Stimulated activated CD8-positive, alpha-beta memory T cell treated with anti-CD3 and anti-CD28 coated beads, Interleukin-7, amount 100 ng/mL, for 1 hour (primary cell): ENCODE measurements around the gene CCDC68.

ENCODE experiments used
- DNase-seq, 2 donors: peaks; one replicate each; pipeline ENCODE4 v3.0.0-alpha.2; 2020; ENCODE audit warnings: low read depth in 2 of 2

CCDC68 gene

DNA sequence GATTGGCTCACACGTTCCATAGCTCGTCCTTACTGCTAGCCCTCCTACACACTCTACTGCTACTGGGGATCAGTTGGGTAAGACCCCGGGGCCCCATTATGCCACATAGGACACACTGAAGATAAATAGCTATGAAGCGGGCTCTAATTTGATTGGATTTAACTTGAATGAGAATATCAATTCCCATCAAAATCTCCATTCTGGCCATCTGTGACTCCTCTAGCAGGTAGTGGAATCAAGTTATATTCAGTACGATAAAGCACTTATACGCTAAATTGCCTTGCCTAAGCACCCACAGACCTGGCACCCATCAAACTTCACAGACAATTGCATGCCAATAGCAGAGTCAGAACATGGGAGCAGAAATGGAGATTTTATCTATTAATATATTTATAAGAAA is 39.8 kb downstream of the CCDC68 start:
- DNase-seq = no peak

DNA sequence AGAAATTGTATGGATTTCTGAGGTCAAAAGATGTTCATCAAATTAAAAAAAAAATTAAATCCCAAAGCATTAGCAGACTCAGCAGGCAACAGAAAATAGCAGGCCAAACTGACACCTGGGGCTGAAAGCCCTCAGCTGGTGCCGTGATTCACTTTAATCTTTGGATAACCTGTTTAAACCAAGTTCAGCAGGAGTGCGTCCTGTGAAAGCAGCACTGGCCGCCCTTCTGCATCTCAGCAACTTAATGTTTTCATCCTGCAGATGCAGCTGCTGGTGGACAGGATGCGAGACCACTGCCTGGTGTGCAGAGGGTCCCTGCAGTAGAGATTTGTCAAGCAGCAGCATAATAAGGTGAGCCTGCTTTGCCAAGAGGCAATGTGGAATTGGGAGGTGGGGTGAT is 41.2 kb downstream of the CCDC68 start:
- DNase-seq = no peak

DNA sequence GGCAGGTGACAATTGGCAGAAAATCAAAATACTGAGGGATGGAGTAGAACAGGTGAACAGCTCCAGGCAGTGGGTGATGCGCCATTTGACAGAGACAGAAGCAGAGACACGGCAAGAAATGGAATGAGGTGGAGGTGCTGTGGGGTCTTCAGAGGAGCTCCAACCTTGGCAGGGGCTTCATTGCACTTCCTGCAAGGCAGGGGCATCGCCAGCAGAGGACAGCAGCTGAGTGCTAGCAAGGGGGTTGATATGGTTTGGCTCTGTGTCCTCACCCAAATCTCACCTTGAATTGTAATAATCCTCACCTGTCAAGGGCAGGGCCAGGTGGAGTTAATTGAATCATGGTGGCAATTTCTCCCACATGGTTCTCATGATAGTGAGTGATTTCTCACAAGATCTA is 42.8 kb downstream of the CCDC68 start:
- no peak for DNase-seq

DNA sequence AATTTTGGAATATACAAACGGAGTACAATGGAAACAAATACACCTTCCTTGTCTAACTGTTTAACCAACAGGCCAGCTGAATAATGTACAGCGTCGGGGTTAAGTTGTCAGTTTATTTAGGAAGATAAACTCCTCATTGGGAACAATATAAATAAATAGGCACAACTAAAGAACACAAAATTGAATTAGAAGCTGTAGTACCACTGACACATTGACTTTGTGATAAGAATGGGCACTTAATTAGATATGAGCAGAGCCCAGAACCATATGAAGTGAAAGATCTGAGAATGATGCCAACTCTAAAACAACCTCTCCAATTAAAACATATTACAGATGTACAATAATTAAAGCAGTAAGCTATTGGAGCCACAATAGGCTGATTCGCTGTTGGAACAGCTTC is 44.4 kb downstream of the CCDC68 start:
- DNase-seq = no peak

DNA sequence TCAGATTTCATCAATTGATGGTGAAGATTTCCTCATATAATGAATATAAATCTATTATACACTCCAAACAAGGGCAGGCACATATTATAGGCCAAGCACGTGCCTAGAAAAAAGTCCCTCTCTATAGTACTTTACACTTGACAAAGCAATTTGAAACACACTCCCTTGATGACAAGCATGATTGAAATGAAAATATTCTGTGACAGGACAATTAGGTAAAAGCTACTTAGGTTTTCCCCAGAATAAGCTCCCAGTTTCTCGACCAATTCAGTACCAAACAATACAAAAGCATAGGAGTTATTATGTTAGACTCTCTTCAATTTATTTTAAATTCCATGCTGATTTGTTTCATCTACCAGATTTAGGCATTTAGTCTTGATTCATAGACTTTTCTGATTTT is 47.7 kb downstream of the CCDC68 start:
- no peak for DNase-seq

DNA sequence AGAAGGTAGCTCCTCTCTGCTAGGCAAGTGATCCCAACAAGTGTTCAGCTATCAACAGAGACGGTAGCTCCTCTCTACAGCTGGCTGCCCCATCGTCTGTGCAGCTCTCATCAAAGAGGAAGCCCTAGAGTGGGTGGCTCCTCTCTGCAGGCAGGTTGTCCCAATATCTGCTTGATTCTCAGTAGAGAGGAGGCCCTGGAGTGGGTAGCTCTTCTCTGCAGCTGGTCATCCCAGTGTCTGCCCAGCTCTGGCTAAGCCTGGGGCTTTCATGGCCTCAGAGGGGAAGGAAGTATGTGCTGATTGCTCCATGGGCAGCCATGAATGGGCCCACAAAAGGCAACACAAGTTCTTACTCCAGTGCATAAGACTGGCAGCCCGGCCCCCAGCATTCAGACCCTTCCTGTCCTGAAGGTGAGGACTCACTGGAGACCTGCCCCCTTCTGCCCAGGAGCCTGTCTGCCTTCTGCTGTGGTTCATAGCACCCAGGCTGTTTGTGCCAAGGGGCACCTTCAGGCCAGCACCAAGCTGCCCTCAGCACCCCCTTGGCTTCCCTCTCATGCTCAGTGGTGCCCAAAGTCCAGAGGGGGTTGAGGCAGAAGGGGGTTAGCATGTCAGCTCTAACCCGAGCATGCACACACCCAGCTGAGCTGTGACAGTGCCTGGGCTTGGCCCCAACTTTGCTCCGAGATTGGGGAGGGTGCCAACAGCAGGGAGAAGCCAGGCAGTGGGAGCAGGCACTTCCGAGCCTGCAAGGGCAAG is 48.9 kb downstream of the CCDC68 start:
- DNase-seq = no peak

DNA sequence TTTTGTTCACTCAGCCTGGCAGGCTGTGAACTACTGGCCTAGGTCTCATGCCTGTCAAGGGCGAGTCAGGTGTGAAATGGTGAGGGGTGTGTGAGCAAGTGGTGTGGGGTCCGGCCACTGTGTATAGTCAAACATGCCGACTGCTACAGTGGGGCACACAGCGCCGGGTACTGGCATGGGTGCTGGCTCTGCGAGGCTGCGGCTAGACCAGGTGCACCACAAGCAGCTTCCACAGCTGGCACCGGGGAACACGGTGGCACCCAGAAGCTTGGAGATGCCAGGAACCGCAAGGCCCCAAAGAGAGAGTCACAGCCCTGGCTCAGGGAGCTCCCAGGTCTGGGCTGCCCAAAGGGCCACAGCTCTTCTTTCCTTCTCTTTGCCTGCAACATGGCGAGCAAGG is 49.7 kb downstream of the CCDC68 start:
- DNase-seq = no peak

DNA sequence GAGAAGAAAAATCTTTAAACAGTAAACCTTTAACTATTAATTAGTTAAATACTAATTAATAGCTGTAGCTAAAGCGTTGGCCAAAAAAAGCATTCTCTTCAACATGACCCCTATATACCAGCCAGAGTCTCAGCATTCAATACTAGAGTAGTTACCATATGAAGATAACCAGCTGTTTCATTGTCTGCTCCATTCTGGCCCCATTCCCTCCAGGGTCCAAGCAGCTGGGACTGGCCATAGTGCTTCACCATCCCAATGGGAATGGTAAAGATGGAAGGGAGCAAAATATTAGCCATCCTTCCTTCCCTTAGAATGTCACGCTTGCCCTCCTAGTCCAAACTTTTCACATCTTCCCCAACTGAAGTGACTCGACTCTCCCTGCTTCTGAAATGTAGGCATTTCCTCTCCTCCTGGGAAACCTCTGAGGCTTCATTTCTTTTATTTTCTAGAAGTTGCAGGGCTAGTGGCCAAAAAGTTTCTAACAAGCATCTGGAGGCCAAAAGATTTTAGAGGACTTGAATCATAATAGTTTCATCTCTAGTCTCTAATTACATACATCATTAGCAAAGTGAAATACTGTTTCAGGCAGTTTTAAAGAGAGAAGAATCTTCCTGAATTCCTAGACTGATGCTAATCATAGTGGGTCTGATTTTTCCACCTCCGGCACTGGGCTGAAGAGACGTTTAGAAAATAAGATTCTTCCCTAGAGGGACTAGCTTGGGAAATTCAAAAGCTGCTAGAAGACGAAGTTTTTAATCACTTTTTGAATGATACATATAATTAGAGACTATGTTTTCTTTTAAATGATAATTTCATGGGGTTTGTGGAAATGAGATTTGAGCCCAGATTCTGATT is 52.7 kb downstream of the CCDC68 start:
- no peak for DNase-seq

DNA sequence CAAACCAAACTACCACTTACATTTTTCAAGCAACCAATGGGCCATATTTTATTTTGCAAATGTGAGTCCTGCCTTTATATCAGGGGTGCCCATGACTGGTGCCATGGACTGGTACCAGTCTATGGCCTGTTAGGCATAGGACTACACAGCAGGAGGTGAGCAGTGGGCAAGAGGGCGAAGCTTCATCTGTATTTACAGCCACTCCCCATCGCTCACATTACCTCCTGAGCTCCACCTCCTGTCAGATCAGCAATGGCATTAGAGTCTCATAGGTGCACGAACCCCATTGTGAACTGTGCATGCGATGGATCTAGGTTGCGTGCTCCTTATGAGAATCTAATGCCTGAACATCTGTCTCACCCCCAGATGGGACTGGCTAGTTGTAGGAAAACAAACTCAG is 53.6 kb downstream of the CCDC68 start:
- DNase-seq = no peak

DNA sequence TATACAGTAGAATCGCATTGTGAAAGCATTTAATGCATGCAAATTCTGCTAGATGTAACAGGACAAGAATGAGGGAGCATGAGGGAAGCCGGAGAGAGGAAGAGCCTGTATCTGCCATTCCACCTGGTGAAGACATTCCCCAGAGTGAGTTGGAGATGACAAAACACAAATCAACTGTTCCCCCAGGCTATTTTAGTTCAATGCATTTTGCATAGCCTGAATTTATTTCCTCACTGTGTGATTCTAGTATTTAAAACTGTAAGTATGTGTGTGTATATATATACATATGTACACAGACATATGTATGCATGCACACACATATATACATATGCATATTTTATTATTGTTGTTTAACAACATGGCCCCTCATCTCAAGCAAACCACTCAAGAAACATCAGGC is 54.7 kb downstream of the CCDC68 start:
- no peak for DNase-seq

DNA sequence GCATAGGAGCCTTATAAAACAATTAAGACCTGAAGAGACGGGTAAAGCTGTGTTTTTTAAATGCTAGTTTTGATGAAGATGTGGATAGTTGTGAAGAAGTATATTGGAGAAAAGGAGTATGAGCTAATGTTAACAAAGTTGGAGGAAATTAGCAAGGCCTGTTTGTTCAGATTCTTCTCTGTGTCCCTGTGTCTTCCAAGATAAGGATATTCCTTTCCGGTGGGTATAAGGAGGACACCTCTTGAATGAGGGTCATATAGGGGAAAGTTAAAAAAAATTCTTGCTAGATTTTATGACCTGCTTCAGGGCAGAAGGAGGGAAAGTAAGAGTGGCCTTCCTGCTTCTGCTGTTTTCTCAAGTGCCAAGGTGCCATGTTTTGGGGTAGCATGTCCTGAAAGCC is 59.0 kb downstream of the CCDC68 start:
- DNase-seq = no peak

DNA sequence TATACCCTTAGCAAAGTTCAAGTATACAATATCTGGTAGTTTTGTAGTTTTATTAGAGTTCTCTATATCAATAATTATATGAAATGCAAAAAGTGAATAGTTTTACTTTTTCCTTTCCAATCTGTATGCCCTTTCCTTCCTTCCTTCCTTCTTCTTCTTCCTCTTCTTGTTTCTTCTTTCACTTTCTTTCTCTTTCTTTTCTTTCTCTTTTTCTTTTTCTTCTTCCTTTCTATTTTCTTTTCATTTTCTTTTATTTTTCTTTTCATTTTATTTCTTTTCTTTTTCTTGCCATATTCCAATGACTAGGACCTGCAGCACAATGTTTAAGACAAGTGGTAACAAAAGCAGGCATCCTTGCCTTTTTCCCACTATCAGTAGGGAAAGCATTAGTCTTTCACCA is 59.8 kb downstream of the CCDC68 start:
- DNase-seq = no peak

DNA sequence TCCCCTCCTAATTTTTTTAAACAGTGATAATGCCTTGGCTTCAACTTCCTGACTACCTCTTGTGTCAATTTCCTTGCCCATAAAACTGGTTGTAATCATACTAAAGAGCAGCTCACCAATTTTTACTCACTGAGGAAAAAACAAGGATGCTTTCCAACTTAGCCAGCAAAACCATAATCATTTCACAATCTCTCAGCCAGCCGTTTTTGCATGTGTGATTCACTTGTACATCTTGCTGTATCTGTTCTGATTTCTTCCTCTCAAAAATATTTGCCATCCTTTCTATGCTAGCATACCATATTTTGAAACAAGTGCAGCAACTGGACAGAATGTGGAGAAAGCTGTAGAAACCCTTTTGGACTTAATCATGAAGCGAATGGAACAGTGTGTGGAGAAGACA is 70.3 kb downstream of the CCDC68 start:
- no peak for DNase-seq

DNA sequence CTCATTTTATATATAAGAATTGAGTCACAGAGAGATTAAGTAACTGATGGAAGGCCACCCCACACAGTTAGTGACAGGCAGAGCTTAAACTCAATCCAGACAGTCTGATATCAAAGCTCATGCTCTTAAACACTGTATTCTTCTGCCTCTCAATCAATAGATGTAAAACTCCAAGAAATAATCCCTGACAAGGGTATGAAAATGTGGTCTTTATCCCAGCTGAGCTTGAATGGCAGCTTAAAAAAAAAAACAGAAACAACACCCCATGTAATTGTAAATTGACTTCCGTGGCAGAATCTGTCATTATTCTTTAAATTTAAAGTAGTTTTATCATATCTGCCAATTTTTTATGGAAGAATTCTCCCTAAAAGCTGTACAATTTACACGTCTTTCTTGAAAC is 70.9 kb downstream of the CCDC68 start:
- DNase-seq = no peak

DNA sequence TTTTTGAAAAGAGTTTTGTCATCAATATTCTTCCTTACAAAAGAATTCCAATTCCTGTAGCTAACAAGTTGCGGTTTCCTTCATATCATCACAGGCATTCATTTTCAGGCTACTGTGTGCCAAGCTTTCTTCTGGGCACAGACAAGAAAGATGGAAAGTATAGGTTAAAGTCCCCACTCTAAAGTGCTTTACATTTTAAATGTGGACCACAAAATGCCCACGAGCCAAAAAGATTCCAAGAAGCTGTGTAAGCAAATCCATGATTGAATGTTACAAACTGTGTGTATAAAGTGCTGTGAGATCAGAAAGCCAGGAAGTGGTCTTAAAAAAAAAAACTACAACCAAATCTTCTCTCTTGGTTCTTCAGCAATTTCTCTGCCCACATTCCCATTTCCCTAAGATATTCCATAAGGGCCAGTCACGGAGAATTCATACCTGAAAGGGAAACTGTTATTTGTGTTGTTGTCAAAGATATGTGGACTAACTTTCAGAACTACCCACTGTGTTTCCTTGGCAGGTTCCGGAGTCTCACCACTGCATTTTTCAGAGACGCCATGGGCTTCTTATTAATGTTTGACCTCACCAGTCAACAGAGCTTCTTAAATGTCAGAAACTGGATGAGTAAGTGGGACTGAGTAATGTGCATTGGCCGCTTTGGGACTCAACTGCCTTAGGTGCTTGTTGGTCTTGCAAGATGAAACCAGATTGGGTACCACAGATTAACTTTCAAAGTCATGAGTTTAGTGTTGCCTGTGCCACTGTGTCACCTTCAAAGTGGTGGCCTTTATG is 75.3 kb downstream of the CCDC68 start:
- no peak for DNase-seq

DNA sequence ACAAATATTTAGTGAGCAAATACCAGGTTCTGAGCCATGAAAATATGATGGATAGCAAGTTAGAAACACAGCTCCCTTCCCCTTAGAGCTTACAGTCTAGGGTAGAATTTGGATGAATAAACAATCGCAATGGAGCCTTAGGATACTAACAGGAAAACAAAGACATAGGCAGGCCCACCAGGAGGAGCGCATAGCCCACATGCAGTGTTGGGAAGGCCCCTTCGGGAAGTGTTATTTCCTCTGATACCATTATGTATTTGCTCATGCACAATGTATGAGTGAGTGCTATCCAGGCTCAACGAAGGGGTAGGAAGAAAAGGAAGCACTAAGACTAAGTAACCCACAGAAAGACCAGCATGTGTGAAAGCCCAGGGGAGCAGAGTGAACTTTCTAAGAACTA is 76.9 kb downstream of the CCDC68 start:
- no peak for DNase-seq

DNA sequence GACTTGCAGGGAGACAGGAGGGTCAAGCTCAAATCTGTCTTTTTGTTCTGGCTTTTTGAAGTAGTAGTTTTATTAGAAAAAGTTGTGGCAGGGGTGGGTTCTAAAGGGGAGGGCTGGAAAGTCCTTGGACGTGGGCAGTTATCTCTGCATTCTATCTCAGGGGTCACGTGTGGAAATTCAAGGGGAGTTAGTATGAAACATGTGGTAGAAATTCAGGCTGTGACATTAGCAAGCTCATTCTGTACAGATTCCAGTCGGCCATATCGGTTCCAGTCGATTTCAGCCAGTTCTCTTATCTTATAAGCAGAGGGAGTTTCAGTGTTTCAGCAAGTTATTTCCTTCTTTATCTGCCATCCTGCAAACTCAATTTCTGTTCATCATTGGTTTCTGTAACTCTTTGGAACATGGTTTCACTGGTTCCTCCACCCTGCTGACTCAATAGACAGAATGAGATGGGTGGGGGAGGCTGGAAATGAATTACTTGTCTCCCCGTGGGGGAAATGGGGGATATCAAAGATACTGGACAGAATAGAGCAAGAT is 78.0 kb downstream of the CCDC68 start:
- no peak for DNase-seq

DNA sequence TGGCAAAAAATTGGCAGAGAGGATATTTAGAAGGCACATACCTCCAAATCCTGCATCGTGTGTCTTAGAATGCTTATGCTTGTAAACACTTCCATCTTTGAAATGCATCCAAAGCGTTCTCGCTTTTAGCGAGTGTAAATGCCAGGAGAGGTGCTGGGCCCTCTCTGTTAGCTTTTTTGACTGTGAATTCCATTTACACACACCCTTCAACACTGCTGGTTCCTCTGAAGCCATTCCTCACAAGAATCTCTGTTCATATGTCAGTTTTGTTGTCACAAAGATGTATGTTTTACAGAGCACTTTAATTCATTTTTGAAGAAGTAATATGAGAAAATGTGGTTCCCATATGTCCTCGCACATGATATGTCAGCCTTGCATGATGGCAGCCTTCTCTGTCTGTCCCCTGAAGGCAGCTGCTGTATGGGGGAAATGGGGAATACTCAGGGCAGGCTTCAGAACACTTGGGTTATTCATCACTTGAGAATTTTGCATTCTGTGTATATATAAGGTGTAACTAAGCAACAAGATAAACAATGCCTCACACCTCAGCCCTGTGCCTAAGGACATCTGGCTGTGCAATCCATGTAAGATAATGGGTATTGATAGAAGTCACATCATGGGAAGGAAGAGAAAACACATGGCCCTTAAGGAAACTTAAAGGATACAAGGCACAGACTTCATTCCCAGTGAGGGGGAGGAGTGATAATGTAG is 78.7 kb downstream of the CCDC68 start:
- DNase-seq = no peak

DNA sequence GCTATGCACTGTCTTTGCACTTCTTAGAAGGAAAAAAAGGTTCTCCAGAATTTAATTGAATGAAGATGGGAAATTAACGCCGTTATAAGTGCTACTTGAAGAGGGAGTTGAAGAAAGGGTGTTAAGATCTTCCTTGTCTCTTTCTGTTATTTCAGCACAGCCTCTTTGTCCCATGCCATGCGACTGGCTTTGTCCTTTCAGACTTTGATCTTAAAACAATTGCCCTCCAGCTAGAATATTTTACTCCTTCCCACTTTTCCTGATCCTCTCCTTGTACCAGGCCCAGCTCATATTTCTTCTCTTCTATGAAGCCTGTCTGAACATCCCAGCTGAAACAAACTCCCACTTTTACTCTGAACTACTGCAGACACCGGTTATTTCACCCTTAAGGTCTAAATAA is 79.6 kb downstream of the CCDC68 start:
- DNase-seq = no peak

DNA sequence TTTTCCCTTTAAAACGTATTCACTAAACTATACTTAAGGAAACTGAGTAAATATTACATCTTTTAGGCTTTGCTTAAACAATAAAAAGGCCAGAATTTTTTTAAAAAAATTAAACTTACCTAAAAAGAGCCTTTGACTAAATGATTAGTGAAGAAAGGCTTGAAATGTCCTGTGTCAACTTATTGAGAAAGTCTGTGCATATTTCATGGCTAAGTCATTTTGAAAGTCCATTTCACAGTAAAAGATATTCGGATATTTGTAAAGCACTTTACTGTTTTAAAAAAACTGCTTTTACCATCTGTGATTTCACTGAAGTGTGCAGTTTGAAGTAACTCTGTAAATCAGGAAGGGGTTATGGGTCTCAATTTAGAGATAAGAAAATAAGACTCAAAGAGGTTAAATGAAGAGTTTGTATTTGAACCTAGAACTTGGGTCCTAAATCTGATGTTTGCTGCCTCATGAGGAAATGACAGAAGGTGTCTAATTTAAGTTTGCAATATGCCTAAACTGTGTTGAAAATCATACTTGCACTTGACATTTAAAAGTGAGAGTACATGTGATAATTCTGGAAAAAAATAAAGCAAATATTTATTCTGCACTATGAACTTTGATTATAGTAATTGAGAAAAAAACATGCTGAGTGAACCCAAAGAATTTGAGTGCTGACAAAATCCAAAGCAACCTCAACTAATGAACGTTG is 80.5 kb downstream of the CCDC68 start:
- no peak for DNase-seq

DNA sequence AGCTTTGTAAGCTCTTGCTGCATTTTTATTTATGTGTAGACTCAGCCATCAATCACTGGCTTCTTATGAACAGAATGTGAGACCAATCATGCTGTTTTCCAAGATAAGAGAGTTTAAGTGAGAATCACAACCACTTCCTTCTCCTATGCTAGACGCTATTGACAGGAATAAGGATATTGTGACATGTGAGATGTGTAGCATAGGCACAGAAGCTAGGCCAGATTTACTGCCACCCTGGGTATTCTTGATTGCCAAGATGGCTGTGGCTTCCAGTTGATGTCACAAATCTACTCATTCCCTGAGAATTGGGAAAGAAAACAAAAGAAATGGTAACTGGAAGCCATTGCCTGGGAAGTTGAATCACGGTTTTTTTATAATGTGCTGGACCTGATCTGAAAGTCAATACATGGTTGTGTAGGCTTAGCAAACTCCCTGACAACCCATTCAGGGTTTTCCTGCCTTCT is 81.1 kb downstream of the CCDC68 start:
- DNase-seq = no peak
